Nephron (organoid): Measurements from ENCODE around the gene SLC15A5.

Experiments
- H3K27ac Mint-ChIP-seq, 3 experiments: 2 replicates each; pipeline ENCODE4 v1.8.0; 2020; ENCODE audit warnings: mixed read lengths in 3 of 3, mild to moderate bottlenecking in 2 of 3, moderate library complexity in 1 of 3
- H3K27me3 Mint-ChIP-seq: 2 replicates; pipeline ENCODE4 v1.8.0; 2021; ENCODE audit warnings: low read depth, mild to moderate bottlenecking, moderate library complexity, mixed read lengths
- H3K36me3 Mint-ChIP-seq: 2 replicates; pipeline ENCODE4 v1.8.0; 2020; ENCODE audit warnings: low read depth, mixed read lengths
- H3K4me1 Mint-ChIP-seq: 2 replicates; pipeline ENCODE4 v1.8.0; 2020; ENCODE audit warnings: mixed read lengths
- H3K4me3 Mint-ChIP-seq, 3 experiments: 2 replicates each; pipeline ENCODE4 v1.8.0; 2020; ENCODE audit warnings: mild to moderate bottlenecking in 3 of 3, mixed read lengths in 3 of 3, moderate library complexity in 2 of 3
- H3K9me3 Mint-ChIP-seq: 2 replicates; pipeline ENCODE4 v1.8.0; 2020; ENCODE audit warnings: mixed read lengths
- TF ChIP-seq, protein P1 (sequence below), 3 experiments: fragments of 200-600 bp; sonication (generic); IDR thresholded peaks; one replicate each; pipeline ENCODE4 v1.5.0; 2021; ENCODE audit warnings: antibody characterized with exemption in 3 of 3; ENCODE audit not compliant: unreplicated experiment in 3 of 3

Gene SLC15A5

DNA sequence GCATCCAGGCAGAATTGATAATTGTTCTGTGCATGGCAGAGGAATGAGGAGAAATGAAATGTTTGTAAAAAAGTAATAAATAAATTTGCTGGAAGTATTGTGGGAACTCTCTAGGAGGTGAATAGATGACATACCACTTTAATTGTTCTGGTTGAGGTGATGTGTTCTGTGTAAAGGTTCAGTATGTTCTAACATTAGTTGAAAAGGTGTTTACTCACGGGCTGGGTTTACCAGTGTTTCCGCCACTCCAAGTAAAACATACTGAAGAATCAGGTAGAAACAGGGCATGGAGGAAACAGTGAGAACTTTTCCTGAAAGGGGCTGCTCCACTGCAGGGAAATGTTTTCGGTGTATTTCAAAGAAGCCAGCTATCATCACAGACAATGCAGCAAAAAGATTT lies 53.3 kb downstream of the SLC15A5 start:
- Mint-ChIP-seq H3K4me3 (no peak overlapping the region), H3K4me1 (no peaks in the 10 kb centered on the region), H3K9me3 (no peaks in the 10 kb centered on the region), H3K36me3 (no peaks in the 10 kb centered on the region), H3K27me3 (no peaks in the 10 kb centered on the region), H3K27ac (no peak overlapping the region)
- TF ChIP-seq, protein P1, sequence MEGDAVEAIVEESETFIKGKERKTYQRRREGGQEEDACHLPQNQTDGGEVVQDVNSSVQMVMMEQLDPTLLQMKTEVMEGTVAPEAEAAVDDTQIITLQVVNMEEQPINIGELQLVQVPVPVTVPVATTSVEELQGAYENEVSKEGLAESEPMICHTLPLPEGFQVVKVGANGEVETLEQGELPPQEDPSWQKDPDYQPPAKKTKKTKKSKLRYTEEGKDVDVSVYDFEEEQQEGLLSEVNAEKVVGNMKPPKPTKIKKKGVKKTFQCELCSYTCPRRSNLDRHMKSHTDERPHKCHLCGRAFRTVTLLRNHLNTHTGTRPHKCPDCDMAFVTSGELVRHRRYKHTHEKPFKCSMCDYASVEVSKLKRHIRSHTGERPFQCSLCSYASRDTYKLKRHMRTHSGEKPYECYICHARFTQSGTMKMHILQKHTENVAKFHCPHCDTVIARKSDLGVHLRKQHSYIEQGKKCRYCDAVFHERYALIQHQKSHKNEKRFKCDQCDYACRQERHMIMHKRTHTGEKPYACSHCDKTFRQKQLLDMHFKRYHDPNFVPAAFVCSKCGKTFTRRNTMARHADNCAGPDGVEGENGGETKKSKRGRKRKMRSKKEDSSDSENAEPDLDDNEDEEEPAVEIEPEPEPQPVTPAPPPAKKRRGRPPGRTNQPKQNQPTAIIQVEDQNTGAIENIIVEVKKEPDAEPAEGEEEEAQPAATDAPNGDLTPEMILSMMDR (IDR thresholded peaks at IDR 0.05; ENCODE audit: unreplicated experiment in 3 of 3) = no peak

DNA sequence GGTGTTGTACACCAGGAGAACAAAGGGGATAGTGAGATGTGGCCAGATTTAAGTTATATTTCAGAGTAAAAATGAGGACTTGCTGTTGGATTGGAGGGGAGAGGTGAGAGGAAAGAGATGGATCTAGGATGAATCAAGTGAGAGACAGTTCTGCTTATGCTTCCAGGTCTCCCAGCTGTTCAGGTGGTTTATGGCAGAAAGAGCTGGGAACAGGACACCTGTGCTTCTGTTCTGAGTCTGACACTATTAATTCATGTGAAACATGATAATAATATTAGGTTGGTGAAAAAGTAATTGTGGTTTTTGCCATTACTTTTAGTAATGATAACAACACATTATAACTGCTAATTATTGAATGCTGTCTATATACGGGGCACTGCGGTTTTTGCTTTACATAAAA lies 55.7 kb downstream of the SLC15A5 start:
- Mint-ChIP-seq H3K4me3 (no peak overlapping the region), H3K4me1 (no peaks in the 10 kb centered on the region), H3K9me3 (no peaks in the 10 kb centered on the region), H3K27ac (no peak overlapping the region), H3K36me3 (no peaks in the 10 kb centered on the region), H3K27me3 (no peaks in the 10 kb centered on the region)
- TF ChIP-seq, protein P1 (IDR thresholded peaks at IDR 0.05; ENCODE audit: unreplicated experiment in 3 of 3) = no peak

DNA sequence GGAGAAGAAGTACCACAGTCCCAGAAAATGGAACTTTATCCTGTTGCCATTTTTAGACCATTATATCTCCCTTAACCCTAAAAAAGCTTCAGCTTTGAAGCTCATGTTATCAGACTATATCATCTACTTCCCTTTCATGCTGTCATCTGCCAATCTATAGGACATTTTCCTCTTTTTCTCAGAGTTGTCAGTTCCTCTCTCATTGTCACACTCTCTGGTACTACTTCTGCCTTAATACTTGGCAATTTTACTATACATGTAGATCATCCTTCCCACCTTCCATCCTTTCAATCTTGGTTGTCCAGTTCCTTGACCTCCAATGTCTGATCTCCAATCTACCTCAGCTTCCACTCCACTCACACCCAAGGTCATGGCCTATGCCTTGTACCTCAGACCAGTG lies 57.4 kb downstream of the SLC15A5 start:
- no peak overlapping the region for H3K27ac Mint-ChIP-seq
- H3K4me3 Mint-ChIP-seq = no peak overlapping the region
- no peaks in the 10 kb centered on the region for H3K36me3 Mint-ChIP-seq
- H3K9me3 Mint-ChIP-seq = no peaks in the 10 kb centered on the region
- H3K27me3 Mint-ChIP-seq = no peaks in the 10 kb centered on the region
- TF ChIP-seq, protein P1 (IDR thresholded peaks at IDR 0.05; ENCODE audit: unreplicated experiment in 3 of 3) = no peak
- no peaks in the 10 kb centered on the region for H3K4me1 Mint-ChIP-seq

DNA sequence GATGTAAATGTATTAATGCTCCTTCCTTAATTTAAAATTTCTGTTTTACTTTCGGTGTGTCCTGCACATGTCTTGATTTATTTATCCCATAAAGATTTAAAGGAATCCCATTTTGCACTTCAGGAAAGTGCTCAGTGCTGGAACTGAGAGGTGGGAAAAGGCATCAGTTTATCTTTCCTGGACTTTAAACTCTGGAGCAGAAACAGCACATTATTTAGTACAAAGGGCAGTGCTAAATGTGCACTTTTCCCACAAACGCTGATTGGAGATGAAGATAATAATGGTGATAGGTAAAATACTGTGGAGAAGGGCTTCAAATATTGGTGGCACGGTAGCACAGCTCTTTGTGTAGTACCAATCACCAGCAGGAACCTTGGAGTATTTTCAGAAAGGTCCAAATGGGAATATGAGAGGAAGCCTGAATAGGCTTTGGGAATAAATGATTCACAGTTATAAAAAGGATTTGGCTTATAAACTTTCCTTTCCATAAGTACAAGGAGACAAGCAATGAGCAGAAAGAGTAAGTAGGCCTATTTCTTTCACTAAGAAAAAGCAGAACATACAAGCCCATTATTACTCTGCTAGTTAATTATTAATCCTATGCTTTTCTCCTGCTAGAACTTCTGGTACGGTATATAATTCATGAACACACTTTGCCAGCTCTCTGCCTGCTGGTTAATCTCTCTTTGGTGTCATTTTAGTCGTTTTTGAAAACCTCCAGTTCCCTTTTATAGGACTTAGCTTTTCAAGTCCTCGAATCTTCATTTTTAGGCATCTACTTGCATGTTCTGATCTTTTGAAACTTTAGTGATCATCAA lies 58.3 kb downstream of the SLC15A5 start:
- Mint-ChIP-seq H3K9me3 (no peaks in the 10 kb centered on the region), H3K4me1 (no peaks in the 10 kb centered on the region), H3K36me3 (no peaks in the 10 kb centered on the region), H3K27me3 (no peaks in the 10 kb centered on the region), H3K27ac (no peak overlapping the region), H3K4me3 (no peak overlapping the region)
- TF ChIP-seq, protein P1 (IDR thresholded peaks at IDR 0.05; ENCODE audit: unreplicated experiment in 3 of 3) = no peak

DNA sequence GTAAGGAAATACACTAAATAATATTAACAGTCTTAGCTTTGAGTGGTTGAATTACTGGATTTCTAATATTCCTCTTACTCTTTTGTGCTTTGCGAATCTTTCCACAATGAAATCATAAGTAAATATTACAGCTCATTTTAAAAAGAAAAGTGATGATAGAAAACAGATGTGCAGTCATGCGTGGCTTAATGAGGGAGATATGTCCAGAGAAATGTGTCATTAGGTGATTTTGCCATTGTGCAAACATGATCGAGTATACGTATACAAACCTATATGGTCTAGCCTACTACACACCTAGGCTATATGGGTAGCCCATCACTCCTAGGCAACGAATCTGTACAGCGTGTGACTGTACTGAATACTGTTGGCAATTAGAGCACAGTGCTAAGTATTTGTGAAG lies 59.3 kb downstream of the SLC15A5 start:
- H3K27me3 Mint-ChIP-seq = no peaks in the 10 kb centered on the region
- H3K9me3 Mint-ChIP-seq = no peaks in the 10 kb centered on the region
- no peaks in the 10 kb centered on the region for H3K4me1 Mint-ChIP-seq
- H3K27ac Mint-ChIP-seq = no peak overlapping the region
- TF ChIP-seq, protein P1 (IDR thresholded peaks at IDR 0.05; ENCODE audit: unreplicated experiment in 3 of 3) = no peak
- H3K36me3 Mint-ChIP-seq = no peaks in the 10 kb centered on the region
- H3K4me3 Mint-ChIP-seq = no peak overlapping the region

DNA sequence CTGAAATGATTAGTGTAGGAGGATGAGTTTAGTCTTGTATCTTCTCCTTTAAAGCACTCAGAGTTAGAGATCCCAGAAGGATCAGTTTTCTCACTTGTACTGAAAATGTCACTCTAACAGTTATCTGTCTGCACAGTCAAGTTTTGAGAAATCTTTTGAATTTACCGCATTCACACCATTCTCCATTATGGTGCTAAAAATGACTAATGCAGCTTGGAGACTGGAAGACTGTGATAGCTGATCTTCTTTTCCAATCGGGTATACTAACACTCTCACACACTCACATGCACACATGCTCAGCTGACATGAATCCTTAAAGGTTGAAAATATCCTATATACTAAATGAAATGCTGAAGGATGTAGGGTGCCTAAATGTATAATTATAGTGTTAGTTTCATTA lies 65.8 kb downstream of the SLC15A5 start:
- Mint-ChIP-seq H3K4me3 (no peak overlapping the region), H3K27ac (no peak overlapping the region), H3K4me1 (no peaks in the 10 kb centered on the region), H3K9me3 (no peaks in the 10 kb centered on the region), H3K36me3 (no peaks in the 10 kb centered on the region), H3K27me3 (no peaks in the 10 kb centered on the region)
- TF ChIP-seq, protein P1 (IDR thresholded peaks at IDR 0.05; ENCODE audit: unreplicated experiment in 3 of 3) = no peak
